Astrocyte of the spinal cord (primary cell): ENCODE results near the gene ADAM12.
A peak's percentile ranks its signal among the peaks of the same experiment; 100 is the strongest.
"Not testable (repeated sequence)": the region's sequence is repeated elsewhere in the genome, so short reads cannot be mapped to it uniquely, and the experiment has no call there.

ENCODE experiments used
- DNase-seq: peaks from one replicate; pipeline ENCODE4 v3.0.0; 2011; ENCODE audit warnings: low read depth, low spot score
- H3K4me3 ChIP-seq: 2 replicates; pipeline ENCODE4 v1.5.1; 2011; ENCODE audit warnings: low read depth, mild to moderate bottlenecking, low read length, moderate library complexity
- in situ Hi-C: cut with HindIII; loops from 2 replicates; pipeline ENCODE4 v1.10.0; 2017; ENCODE audit warnings: low sequenced_read_pairs
- TF ChIP-seq, protein P1 (sequence below): IDR thresholded peaks from 2 replicates; pipeline ENCODE4 v1.5.1; 2012; ENCODE audit warnings: low read depth, mild to moderate bottlenecking, low read length, inconsistent platforms

Gene ADAM12

DNA sequence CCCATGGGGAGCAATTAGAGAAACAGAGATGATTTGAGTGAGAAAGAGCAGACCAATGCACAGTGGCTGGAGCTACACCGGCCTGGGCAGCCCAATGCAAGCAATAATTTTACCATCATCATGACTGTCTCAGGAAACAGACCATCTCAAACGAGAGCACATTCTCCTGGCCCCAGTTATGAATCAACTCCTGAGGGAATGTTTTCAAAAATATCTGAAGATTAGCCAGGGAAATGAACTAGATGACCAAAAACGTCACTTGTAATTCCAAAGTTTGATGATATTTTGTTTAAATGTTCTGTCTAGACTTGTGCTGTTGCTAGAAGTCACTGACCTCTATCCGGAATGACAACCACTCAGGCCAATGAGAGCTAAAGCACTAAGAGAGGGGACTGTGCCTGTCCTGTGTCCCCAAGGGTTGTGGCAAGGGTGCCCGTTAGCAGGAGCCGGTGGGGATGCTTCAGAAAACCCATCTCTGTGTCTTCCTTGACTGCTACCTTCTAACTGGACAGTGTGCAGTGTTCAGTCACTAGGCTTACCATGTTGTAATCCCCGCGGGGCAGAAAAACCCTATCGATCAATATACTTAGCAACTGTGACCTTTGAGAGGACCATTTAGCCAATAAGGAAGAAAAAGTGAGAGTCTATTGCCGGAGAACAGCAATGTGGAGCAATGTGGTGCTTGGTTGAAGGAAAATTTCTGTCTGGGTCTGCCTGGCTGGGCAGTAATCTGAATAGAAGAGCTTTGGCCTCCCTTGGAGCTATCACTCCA is 202.4 kb downstream of the ADAM12 start:
- no peak overlapping the region for H3K4me3 ChIP-seq
- DNase-seq: no peak
- in situ Hi-C loops: no loop called here
- TF ChIP-seq, protein P1, sequence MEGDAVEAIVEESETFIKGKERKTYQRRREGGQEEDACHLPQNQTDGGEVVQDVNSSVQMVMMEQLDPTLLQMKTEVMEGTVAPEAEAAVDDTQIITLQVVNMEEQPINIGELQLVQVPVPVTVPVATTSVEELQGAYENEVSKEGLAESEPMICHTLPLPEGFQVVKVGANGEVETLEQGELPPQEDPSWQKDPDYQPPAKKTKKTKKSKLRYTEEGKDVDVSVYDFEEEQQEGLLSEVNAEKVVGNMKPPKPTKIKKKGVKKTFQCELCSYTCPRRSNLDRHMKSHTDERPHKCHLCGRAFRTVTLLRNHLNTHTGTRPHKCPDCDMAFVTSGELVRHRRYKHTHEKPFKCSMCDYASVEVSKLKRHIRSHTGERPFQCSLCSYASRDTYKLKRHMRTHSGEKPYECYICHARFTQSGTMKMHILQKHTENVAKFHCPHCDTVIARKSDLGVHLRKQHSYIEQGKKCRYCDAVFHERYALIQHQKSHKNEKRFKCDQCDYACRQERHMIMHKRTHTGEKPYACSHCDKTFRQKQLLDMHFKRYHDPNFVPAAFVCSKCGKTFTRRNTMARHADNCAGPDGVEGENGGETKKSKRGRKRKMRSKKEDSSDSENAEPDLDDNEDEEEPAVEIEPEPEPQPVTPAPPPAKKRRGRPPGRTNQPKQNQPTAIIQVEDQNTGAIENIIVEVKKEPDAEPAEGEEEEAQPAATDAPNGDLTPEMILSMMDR: no peak

DNA sequence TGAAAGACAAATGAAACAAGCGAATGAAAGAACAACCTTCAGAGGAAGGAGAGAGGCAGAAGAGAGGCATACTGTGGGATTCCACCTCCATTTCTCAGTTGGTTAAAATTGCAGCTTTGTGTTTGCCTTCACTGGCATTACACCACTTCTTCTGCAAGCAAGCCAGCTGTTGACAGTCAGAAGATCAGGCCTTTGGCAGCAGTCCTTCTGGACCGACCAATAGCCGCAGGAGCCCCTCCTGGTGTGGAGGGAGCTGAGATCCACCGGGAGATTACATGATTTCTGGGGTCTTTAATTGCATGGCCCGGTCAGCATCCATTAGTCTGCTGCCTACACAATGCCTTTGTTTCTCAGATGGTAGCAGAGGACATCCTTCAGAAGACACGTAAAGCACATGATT is 206.7 kb downstream of the ADAM12 start:
- in situ Hi-C loops: no loop called here
- TF ChIP-seq, protein P1: no peak
- DNase-seq: no peak
- H3K4me3 ChIP-seq: no peak overlapping the region

DNA sequence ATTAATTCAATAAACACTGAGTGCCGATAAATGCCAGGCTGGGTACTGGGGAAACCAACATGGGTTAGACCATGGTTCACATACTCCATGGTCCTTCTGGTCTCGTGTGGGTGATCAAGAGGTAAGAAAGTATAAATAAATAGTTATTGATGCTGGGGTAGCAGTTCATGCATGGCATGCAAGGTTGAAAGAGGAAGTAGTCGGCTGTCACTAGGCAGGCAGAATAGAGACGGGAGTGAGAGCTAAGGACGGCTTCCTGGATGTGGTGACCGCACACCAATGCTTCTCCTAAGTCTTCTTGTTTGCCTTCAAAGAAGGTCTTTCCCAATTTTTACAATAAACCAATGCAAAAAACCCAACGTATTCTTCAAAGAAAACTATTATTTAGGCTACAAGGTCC is 208.6 kb downstream of the ADAM12 start:
- in situ Hi-C loops: no loop called here
- DNase-seq: no peak
- H3K4me3 ChIP-seq: no peak overlapping the region
- TF ChIP-seq, protein P1: no peak

DNA sequence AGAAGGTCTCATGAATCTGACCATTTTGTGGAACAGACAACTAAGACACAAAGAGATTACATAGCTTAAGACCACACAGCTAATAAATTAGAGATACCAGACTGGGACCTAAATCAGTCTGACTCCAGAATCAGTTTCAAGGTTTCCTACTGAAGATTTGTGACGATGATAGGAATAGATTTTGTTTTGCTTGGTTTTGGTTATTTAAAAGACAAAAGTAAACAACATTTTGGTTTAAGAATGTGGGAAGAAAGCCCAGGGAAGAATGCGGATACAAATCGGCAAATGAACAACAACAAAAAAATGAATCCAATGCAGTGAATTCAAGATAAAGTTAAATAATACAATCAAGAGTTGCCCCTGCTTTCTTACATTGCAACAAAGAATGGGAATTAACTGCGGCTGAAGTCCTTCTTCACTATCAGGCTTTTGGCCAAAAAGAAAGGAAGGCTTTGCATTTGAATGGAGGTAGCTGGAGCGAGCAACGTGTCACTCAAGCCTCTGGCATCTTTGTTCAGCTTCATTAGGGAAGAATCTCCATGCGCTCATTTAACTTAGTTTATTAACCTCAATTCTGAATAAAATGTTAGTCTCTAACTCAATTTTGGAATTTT is 210.8 kb downstream of the ADAM12 start:
- TF ChIP-seq, protein P1: no peak
- in situ Hi-C loops: no loop called here
- no peak overlapping the region for H3K4me3 ChIP-seq
- no peak for DNase-seq

DNA sequence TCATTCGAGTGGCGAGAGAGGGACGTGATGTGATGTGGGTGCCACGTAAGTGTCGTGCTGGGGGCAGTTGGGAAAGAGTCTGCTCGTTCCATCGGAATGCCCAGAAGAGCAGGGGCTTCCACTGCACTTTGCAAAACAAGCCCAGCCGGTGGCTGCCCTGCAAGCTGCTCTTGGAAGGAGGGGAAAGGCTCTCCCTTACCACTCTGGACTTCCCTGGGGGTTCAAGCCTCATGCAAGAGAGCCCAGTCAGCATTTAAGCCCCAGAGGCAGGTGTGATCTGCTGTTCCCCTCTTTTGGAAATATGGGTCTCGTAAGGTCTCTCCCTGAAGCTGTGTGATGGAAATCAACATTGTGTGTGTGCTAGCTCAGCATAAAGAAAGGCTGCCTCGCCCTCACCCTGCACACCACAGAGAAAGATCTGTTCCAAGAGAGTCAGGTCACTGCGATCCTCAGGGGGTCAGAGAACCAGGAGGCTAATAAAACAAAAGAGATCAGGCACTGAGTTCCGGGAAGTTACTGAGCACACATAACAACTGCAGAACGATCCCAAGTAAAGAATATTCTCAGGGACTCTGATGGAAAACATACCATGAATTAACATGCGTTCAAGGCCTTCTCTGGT is 212.5 kb downstream of the ADAM12 start:
- no peak overlapping the region for H3K4me3 ChIP-seq
- in situ Hi-C loops: no loop called here
- TF ChIP-seq, protein P1: no peak
- peak; percentile 88 for DNase-seq

DNA sequence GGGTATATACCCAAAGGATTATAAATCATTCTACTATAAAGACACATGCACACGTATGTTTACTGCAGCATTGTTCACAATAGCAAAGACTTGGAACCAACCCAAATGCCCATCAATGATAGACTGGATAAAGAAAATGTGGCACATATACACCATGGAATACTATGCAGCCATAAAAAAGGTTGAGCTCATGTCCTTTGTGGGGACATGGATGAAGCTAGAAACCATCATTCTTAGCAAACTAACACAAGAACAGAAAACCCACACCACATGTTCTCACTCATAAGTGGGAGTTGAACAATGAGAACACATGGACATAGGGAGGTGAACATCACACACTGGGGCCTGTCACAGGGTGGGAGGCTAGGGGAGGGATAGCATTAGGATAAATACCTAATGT is 215.5 kb downstream of the ADAM12 start:
- in situ Hi-C loops, H3K4me3 ChIP-seq, DNase-seq: not testable (repeated sequence)

DNA sequence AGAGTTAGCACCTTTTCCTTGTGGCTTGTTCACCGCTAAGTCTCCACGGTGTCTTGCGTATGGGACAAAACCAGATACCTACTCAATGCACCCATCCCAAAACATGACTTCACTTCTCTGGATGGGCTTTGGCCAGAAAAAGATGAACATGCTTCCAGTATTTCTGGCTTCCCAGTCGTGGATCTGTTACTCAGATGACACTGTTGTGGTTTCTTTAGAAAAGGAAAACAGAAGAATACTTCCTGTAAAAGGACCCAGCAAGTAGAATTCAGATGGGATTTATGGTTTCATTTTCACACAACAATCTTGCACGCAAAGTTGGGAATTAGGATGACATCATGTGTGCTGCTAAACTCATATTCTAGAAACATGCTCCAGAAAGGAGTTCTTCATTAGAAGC is 216.7 kb downstream of the ADAM12 start:
- peak; percentile 91 for DNase-seq
- TF ChIP-seq, protein P1: no peak
- in situ Hi-C loops: no loop called here
- no peak overlapping the region for H3K4me3 ChIP-seq
